Uterus (tissue), 4 donors: Measurements from ENCODE around the gene LRRC72. TPM values are rescaled to one million over a fixed set of nuclear protein-coding genes. Genes with fewer than 3 reads are reported as not detected.
"Not testable (repeated sequence)": the region's sequence is repeated elsewhere in the genome, so short reads cannot be mapped to it uniquely, and the experiment has no call there.

Experiments used
- DNase-seq, 2 donors: peaks; one replicate each; pipeline ENCODE4 v3.0.0-alpha.2; 2019 to 2020
- H3K27ac ChIP-seq, 2 donors: fragments of 200-600 bp; sonication (generic); 1 replicate in 1 of 2; 2 replicates in 1 of 2; pipeline ENCODE4 v1.5.1; 2016 to 2018
- H3K27me3 ChIP-seq, 2 donors: fragments of 200-600 bp; sonication (generic); one replicate each; pipeline ENCODE4 v1.5.1; 2018 to 2019; ENCODE audit warnings: control low read depth in 1 of 2
- H3K36me3 ChIP-seq, 2 donors: fragments of 200-600 bp; sonication (generic); one replicate each; pipeline ENCODE4 v1.5.1; 2019; ENCODE audit warnings: control low read depth in 1 of 2
- H3K4me1 ChIP-seq, 2 donors: fragments of 200-600 bp; sonication (generic); one replicate each; pipeline ENCODE4 v1.5.1; 2018 to 2019; ENCODE audit warnings: control low read depth in 1 of 2
- H3K4me3 ChIP-seq, 2 donors: fragments of 200-600 bp; sonication (generic); 1 replicate in 1 of 2; 2 replicates in 1 of 2; pipeline ENCODE4 v1.5.1; 2018 to 2019; ENCODE audit warnings: mild to moderate bottlenecking in 1 of 2
- H3K9me3 ChIP-seq, 2 donors: fragments of 200-600 bp; sonication (generic); one replicate each; pipeline ENCODE4 v1.5.1; 2019; ENCODE audit warnings: control low read depth in 1 of 2
- POLR2A ChIP-seq, 2 donors: fragments of 450-650 bp; IDR thresholded peaks; one replicate each; pipeline ENCODE4 v1.6.1; 2016; ENCODE audit warnings: antibody characterized with exemption in 2 of 2, mild to moderate bottlenecking in 1 of 2, moderate library complexity in 1 of 2
- intact Hi-C: fragments of 100-400 bp; cut with DNase I; formaldehyde crosslinking; loops from one replicate; pipeline ENCODE4 v1.15.1; 2023; ENCODE audit warnings: low total_unique reads
- total RNA-seq, 4 donors: library from RNA; depleted of rRNA in 3 of 4; stranded (reverse); fragments of >200 nt in 3 of 4; gene quantifications; one replicate each; pipeline versions ENCODE4 v1.1.0 to v1.2.4, GENCODE V29; 2014 to 2023
- TF ChIP-seq, protein P1 (sequence below), 4 experiments: fragments of 200-600 bp in 2 of 4; fragments of 450-650 bp in 2 of 4; sonication (generic) in 2 of 4; IDR thresholded peaks; one replicate each; pipeline ENCODE4 v1.5.1; 2016 to 2019; ENCODE audit warnings: antibody characterized with exemption in 4 of 4, mild to moderate bottlenecking in 2 of 4, moderate library complexity in 1 of 4
- donor health status: DM: yes; HTN: yes; CAD: no.

The LRRC72 gene
- total RNA-seq, 4 donors from 2014 or later, result not detected

DNA sequence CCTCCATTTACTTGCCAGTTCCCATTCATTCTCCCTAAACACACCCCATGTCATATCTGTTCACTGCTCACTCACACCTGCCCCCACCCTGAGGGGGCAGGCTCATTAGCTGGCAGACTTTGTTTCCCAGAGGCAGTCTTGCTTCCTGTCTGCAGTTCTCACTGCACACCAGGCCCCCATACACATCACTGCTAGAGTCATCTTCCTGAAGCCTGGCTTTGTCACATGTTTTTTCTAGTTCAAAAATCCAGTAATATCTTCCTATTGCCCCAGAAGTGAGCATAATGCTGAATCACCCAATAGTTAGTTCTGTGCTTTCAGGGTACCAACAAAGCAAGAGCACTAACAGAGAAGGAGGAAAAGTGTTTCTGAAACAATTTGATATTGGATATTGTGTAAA is 1.9 kb downstream of the LRRC72 start:
- Histone ChIP-seq H3K4me3 (no peak overlapping the region), H3K4me1 (no peaks in the 10 kb centered on the region), H3K9me3 (no peaks in the 10 kb centered on the region), H3K36me3 (no peaks in the 10 kb centered on the region), H3K27me3 (no peaks in the 10 kb centered on the region), H3K27ac (no peak overlapping the region)
- intact Hi-C loops, result no loop called here
- TF ChIP-seq POLR2A (IDR thresholded peaks at IDR 0.05), result no peak
- TF ChIP-seq, protein P1, sequence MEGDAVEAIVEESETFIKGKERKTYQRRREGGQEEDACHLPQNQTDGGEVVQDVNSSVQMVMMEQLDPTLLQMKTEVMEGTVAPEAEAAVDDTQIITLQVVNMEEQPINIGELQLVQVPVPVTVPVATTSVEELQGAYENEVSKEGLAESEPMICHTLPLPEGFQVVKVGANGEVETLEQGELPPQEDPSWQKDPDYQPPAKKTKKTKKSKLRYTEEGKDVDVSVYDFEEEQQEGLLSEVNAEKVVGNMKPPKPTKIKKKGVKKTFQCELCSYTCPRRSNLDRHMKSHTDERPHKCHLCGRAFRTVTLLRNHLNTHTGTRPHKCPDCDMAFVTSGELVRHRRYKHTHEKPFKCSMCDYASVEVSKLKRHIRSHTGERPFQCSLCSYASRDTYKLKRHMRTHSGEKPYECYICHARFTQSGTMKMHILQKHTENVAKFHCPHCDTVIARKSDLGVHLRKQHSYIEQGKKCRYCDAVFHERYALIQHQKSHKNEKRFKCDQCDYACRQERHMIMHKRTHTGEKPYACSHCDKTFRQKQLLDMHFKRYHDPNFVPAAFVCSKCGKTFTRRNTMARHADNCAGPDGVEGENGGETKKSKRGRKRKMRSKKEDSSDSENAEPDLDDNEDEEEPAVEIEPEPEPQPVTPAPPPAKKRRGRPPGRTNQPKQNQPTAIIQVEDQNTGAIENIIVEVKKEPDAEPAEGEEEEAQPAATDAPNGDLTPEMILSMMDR (IDR thresholded peaks at IDR 0.05), result no peak
- no peak for DNase-seq

DNA sequence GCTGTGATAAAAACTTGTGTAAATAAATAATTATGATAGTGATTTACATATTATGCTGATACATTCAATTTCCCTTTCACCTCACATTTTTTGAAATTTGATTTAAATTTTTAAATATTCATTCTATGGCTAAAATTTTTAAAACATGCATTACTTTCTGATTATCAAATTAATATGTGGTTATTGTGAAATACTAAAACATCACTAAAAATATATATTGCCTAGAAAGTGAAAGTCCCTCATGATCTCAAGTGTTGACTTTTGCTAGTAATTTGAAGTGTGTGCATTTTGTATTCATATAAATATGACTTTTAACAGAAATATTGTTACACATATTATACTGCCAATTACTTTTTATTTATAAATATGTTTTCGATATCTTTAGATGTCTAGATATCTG is 3.1 kb downstream of the LRRC72 start:
- intact Hi-C loops, result no loop called here
- Histone ChIP-seq H3K4me1 (no peaks in the 10 kb centered on the region), H3K4me3 (no peak overlapping the region), H3K9me3 (no peaks in the 10 kb centered on the region), H3K27me3 (no peaks in the 10 kb centered on the region), H3K27ac (no peak overlapping the region), H3K36me3 (no peaks in the 10 kb centered on the region)
- no peak for DNase-seq
- TF ChIP-seq, protein P1 (IDR thresholded peaks at IDR 0.05), result no peak
- no peak for TF ChIP-seq POLR2A (IDR thresholded peaks at IDR 0.05)

- no peak for DNase-seq
- Histone ChIP-seq H3K36me3 (no peaks in the 10 kb centered on the region), H3K4me1 (no peaks in the 10 kb centered on the region), H3K27me3 (no peaks in the 10 kb centered on the region), H3K4me3 (no peak overlapping the region), H3K9me3 (no peaks in the 10 kb centered on the region), H3K27ac (no peak overlapping the region)
- intact Hi-C loops, result no loop called here
- TF ChIP-seq, protein P1 (IDR thresholded peaks at IDR 0.05), result no peak
- no peak for TF ChIP-seq POLR2A (IDR thresholded peaks at IDR 0.05)
Observed at GRCh38 chr7:16531707-16532106, 5.1 kb downstream of the LRRC72 start.

- H3K27me3 ChIP-seq, result no peaks in the 10 kb centered on the region
- H3K4me1 ChIP-seq, result no peaks in the 10 kb centered on the region
- intact Hi-C loops, result no loop called here
- H3K27ac ChIP-seq, result no peak overlapping the region
- no peaks in the 10 kb centered on the region for H3K9me3 ChIP-seq
- H3K4me3 ChIP-seq, result no peak overlapping the region
- H3K36me3 ChIP-seq, result no peaks in the 10 kb centered on the region
- TF ChIP-seq POLR2A (IDR thresholded peaks at IDR 0.05), result no peak
- TF ChIP-seq, protein P1 (IDR thresholded peaks at IDR 0.05), result no peak
- DNase-seq, result no peak
Observed at GRCh38 chr7:16532272-16532671, 5.6 kb downstream of the LRRC72 start.

- Histone ChIP-seq H3K9me3 (no peaks in the 10 kb centered on the region), H3K4me1 (no peaks in the 10 kb centered on the region), H3K27ac (no peak overlapping the region), H3K4me3 (no peak overlapping the region), H3K36me3 (no peaks in the 10 kb centered on the region), H3K27me3 (no peaks in the 10 kb centered on the region)
- TF ChIP-seq POLR2A (IDR thresholded peaks at IDR 0.05), result no peak
- TF ChIP-seq, protein P1 (IDR thresholded peaks at IDR 0.05), result no peak
- no peak for DNase-seq
- intact Hi-C loops, result no loop called here
Observed at GRCh38 chr7:16535500-16535899, 8.9 kb downstream of the LRRC72 start.

DNA sequence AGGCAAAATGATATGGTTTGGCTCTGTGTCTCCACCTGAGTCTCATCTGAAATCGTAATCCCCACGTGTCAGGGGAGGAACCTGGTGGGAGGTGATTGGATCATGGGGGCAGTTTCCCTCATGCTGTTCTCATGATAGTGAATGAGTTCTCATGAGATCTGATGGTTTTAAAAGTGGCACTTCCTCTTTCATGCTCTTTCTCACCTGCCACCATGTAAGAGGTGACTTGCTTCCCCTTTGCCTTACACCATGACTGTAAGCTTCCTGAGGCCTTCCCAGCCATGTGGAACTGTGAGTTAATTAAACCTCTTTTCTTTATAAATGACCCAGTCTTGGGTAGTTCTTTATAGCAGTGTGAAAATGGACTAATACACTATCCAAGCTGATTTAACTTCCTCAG is 13.9 kb downstream of the LRRC72 start:
- H3K9me3 ChIP-seq, H3K36me3 ChIP-seq, H3K27me3 ChIP-seq, H3K4me1 ChIP-seq, H3K27ac ChIP-seq, intact Hi-C loops, H3K4me3 ChIP-seq, DNase-seq: not testable (repeated sequence)
